Neural crest cell (in vitro differentiated cells): ENCODE measurements around the gene RHD. TPM values are rescaled to one million over a fixed set of nuclear protein-coding genes. Genes with fewer than 3 reads are reported as not detected.
"Not testable (repeated sequence)": the region's sequence is repeated elsewhere in the genome, so short reads cannot be mapped to it uniquely, and the experiment has no call there.

ENCODE experiments used
- DNase-seq: peaks from one replicate; pipeline ENCODE4 v3.0.0; 2021; ENCODE audit warnings: low read depth, mixed read lengths, low spot score
- H3K27ac Mint-ChIP-seq: one replicate; pipeline ENCODE4 v1.8.0; 2021; ENCODE audit warnings: mild to moderate bottlenecking, mixed read lengths; ENCODE audit not compliant: unreplicated experiment
- H3K27me3 Mint-ChIP-seq: 2 replicates; pipeline ENCODE4 v1.8.0; 2021; ENCODE audit warnings: low read depth, mild to moderate bottlenecking, mixed read lengths
- H3K36me3 Mint-ChIP-seq: 2 replicates; pipeline ENCODE4 v1.8.0; 2021; ENCODE audit warnings: low read depth, mild to moderate bottlenecking, mixed read lengths
- H3K4me1 Mint-ChIP-seq: 2 replicates; pipeline ENCODE4 v1.8.0; 2021; ENCODE audit warnings: mixed read lengths
- H3K4me3 Mint-ChIP-seq: one replicate; pipeline ENCODE4 v1.8.0; 2021; ENCODE audit warnings: mild to moderate bottlenecking, mixed read lengths
- H3K9me3 Mint-ChIP-seq: 2 replicates; pipeline ENCODE4 v1.8.0; 2021; ENCODE audit warnings: mixed read lengths
- CTCF ChIP-seq: fragments of 200-600 bp; sonication (generic); conservative IDR thresholded peaks from 2 replicates; pipeline ENCODE4 v1.5.0; 2021; ENCODE audit warnings: antibody characterized with exemption, mild to moderate bottlenecking
- total RNA-seq: library from RNA; stranded (reverse); gene quantifications from 2 replicates; pipeline ENCODE4 v1.2.1, GENCODE V29; 2021

RHD gene
- total RNA-seq, 1 donor from 2014 or later, result 0.07 TPM

DNA sequence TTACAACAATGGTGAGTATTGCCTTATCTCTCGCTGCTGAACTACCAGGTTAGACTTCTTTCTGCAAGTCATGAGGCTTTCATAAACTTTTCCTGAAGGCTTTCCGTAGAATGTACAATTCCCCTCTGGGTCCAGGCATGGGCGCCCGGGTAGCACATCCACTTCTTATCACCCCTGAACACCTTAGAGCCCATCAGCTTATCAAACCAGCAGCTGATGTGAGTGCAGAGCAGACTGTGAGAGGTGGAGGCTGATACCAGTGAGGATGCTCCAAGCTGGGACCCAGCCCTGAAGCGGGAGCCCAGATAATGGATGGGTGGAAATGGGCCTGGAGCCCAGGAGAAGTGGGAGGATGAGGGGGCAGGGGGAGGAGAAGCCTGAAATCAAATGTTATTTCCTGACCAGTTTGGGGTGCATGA, 7.4 kb downstream of the RHD start:
- H3K4me3 Mint-ChIP-seq, H3K9me3 Mint-ChIP-seq, H3K27ac Mint-ChIP-seq, DNase-seq, H3K4me1 Mint-ChIP-seq, H3K27me3 Mint-ChIP-seq, H3K36me3 Mint-ChIP-seq: not testable (repeated sequence)

DNA sequence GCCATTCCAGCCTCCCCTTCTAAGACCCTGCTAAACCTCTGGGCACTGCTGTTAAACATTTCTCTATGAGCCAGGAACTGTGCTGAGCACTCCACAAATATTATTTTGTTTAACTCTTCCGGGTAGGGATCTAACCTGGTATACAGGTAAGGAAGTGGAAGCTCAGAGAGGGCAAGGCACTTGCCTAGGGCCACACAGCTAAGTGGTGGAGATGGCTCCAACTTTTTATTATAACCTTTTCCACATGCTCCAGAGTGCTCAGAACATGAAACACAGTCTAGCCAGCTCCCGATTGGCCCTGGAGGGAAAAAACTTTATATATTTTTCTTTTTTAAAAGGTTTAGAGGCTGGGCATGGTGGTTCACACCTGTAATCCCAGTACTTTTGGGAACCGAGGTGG, 13.6 kb downstream of the RHD start:
- not testable (repeated sequence) for DNase-seq, H3K27ac Mint-ChIP-seq, H3K4me1 Mint-ChIP-seq, H3K9me3 Mint-ChIP-seq, H3K27me3 Mint-ChIP-seq, H3K4me3 Mint-ChIP-seq, H3K36me3 Mint-ChIP-seq

- not testable (repeated sequence) for H3K27ac Mint-ChIP-seq, DNase-seq
Observed at GRCh38 chr1:25287164-25287563, 14.9 kb downstream of the RHD start.

GRCh38 chr1:25288573-25289101, 16.3 kb downstream of the RHD start:
- H3K27ac Mint-ChIP-seq, H3K36me3 Mint-ChIP-seq, H3K9me3 Mint-ChIP-seq, H3K4me3 Mint-ChIP-seq, H3K4me1 Mint-ChIP-seq, DNase-seq: not testable (repeated sequence)
- H3K27me3 Mint-ChIP-seq, result peaks cover 13% of the 10 kb centered on the region

More at GRCh38 chr1:25287164-25287563, 14.9 kb downstream of the RHD start:
- not testable (repeated sequence) for H3K27me3 Mint-ChIP-seq, H3K4me1 Mint-ChIP-seq, H3K36me3 Mint-ChIP-seq, H3K4me3 Mint-ChIP-seq, H3K9me3 Mint-ChIP-seq

DNA sequence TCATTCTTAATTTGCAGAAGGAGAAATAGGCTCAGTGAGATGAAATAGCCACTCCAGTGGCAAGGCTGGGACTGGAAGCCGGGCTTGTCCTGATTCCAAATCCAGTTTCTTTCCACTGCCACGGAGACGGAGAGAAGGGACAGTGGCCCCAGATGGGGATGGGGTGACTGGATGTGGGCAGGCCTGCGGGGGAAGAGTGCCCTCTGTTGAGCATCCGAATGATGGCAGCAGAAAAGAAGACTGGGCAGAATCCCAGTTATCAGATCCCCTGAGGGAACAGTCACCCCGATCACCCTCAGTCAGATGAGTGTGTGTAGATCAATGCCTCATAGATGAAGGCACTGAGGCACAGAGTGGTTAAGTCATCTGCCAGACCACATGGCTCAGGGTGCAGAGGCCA, 17.7 kb downstream of the RHD start:
- H3K27me3 Mint-ChIP-seq, result peaks cover 13% of the 10 kb centered on the region
- DNase-seq, H3K4me1 Mint-ChIP-seq, H3K36me3 Mint-ChIP-seq, H3K27ac Mint-ChIP-seq, H3K4me3 Mint-ChIP-seq, H3K9me3 Mint-ChIP-seq: not testable (repeated sequence)
- peak; percentile 19 for TF ChIP-seq CTCF

DNA sequence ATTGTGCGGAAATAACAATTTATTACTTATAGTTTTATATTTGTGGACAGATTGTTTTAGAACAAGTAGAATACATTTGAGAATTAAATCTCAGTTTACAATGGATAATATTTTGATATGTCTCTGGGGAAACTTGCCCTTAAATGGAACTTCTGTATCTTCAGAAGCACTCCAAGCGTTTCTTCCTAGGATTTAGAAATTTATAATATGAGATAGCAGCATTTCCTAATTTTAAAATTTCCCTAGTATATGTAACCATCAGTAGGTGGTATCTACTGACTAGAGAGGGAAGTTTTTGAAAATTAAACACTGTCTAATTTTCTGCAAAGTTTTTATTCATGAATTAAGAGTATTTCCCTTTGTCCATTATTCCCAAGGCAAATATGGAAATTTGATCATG, 21.1 kb downstream of the RHD start:
- not testable (repeated sequence) for H3K9me3 Mint-ChIP-seq

DNA sequence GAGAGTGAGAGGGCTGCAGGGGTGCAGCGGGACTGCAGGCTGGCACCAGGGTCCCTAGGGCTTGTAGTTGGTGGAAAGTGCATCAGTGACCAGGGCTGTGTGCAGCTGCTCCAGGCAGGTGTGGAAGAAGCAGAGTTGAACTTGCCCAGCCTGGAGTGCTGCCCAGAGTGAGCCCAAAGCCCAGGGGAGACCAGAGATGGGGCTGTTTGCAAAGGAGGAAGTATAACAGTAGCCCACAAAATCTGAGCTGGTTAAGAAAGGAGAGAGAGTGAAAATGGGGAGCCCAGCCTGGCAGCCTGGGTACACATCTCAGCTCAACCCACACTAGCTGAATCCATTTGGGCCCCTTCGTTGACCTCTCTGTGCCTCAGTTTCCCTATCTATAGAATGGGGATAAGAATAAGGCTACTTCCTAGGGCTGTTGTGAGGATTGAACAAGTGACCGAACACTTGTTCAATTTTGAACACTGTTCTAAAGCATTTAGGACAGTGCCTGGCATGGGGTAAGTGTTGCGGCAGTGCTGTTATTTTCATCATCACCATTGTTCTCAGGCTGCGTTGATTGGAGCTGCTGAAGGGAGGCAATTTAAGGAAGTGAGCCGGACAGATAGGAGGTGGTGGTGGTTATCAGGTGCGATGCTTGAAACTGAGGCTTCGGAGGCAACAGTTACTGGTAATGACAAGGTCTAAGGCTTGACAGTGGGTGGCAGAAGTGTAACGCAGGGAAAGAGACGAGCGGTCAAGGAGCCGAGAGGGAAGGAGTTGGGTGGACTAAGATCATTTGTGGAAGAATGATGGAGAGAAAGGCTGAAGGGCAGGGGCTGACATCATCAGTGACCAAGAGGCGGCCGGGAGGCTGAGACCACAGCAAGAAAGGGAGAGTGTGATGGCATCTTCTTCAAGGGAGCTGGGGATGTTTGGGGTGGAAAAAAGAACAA, 22.8 kb downstream of the RHD start:
- not testable (repeated sequence) for H3K4me1 Mint-ChIP-seq, H3K4me3 Mint-ChIP-seq, H3K27ac Mint-ChIP-seq, DNase-seq, H3K9me3 Mint-ChIP-seq, H3K36me3 Mint-ChIP-seq
- peaks cover 13% of the 10 kb centered on the region for H3K27me3 Mint-ChIP-seq

More for the DNA sequence above, 21.1 kb downstream of the RHD start:
- DNase-seq, H3K4me3 Mint-ChIP-seq, H3K4me1 Mint-ChIP-seq, H3K36me3 Mint-ChIP-seq, H3K27ac Mint-ChIP-seq: not testable (repeated sequence)
- H3K27me3 Mint-ChIP-seq, result peaks cover 13% of the 10 kb centered on the region

GRCh38 chr1:25296501-25296900, 24.2 kb downstream of the RHD start:
- not testable (repeated sequence) for H3K4me1 Mint-ChIP-seq, H3K27ac Mint-ChIP-seq, H3K27me3 Mint-ChIP-seq, H3K4me3 Mint-ChIP-seq, H3K9me3 Mint-ChIP-seq, H3K36me3 Mint-ChIP-seq, DNase-seq

GRCh38 chr1:25300729-25301128, 28.4 kb downstream of the RHD start:
- not testable (repeated sequence) for H3K27me3 Mint-ChIP-seq, H3K27ac Mint-ChIP-seq, H3K4me1 Mint-ChIP-seq, DNase-seq, H3K9me3 Mint-ChIP-seq, H3K36me3 Mint-ChIP-seq, H3K4me3 Mint-ChIP-seq

GRCh38 chr1:25302330-25302729, 30.0 kb downstream of the RHD start:
- not testable (repeated sequence) for DNase-seq, H3K27me3 Mint-ChIP-seq

DNA sequence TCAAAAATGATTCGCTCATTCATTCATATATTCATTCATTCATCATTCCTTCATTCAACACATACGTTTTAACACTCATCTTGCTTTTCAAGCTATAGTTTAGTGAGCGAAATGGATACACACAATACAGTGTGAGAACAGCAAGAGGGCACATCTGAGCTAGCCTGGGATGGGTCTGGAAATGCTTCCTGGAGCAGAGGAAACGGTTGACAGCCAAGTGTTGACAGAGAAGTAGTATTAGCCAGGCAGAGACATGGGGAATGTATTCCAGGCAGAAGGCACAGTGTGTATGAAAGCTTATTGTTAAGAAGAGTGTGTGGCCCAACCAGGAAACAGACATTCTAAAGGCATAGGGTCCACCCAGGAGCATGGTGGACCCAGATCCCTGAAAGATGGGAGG, 32.6 kb downstream of the RHD start:
- H3K4me3 Mint-ChIP-seq, H3K9me3 Mint-ChIP-seq, H3K27me3 Mint-ChIP-seq, DNase-seq, H3K27ac Mint-ChIP-seq, H3K4me1 Mint-ChIP-seq, H3K36me3 Mint-ChIP-seq: not testable (repeated sequence)

More at GRCh38 chr1:25302330-25302729, 30.0 kb downstream of the RHD start:
- H3K4me3 Mint-ChIP-seq, H3K9me3 Mint-ChIP-seq, H3K4me1 Mint-ChIP-seq, H3K36me3 Mint-ChIP-seq, H3K27ac Mint-ChIP-seq: not testable (repeated sequence)

- not testable (repeated sequence) for H3K4me1 Mint-ChIP-seq, DNase-seq, H3K27ac Mint-ChIP-seq
Observed at GRCh38 chr1:25308168-25308567, 35.9 kb downstream of the RHD start.

GRCh38 chr1:25309085-25309484, 36.8 kb downstream of the RHD start:
- H3K9me3 Mint-ChIP-seq, H3K27me3 Mint-ChIP-seq: not testable (repeated sequence)

More at GRCh38 chr1:25308168-25308567, 35.9 kb downstream of the RHD start:
- H3K4me3 Mint-ChIP-seq, H3K36me3 Mint-ChIP-seq, H3K9me3 Mint-ChIP-seq, H3K27me3 Mint-ChIP-seq: not testable (repeated sequence)

More at GRCh38 chr1:25309085-25309484, 36.8 kb downstream of the RHD start:
- not testable (repeated sequence) for DNase-seq, H3K27ac Mint-ChIP-seq, H3K36me3 Mint-ChIP-seq, H3K4me1 Mint-ChIP-seq, H3K4me3 Mint-ChIP-seq
